GM12875 (cell line): ENCODE measurements around the gene LECT2.

Experiments used
- H3K4me3 ChIP-seq: one replicate; pipeline ENCODE4 v1.5.1; 2011; ENCODE audit warnings: low read depth, low read length, control low read depth
- TF ChIP-seq, protein P1 (sequence below): IDR thresholded peaks from 2 replicates; pipeline ENCODE4 v1.5.1; 2011; ENCODE audit warnings: low read depth, mild to moderate bottlenecking, control low read depth, inconsistent platforms, low read length, moderate library complexity, borderline replicate concordance; ENCODE audit not compliant: insufficient read depth

LECT2 gene

DNA sequence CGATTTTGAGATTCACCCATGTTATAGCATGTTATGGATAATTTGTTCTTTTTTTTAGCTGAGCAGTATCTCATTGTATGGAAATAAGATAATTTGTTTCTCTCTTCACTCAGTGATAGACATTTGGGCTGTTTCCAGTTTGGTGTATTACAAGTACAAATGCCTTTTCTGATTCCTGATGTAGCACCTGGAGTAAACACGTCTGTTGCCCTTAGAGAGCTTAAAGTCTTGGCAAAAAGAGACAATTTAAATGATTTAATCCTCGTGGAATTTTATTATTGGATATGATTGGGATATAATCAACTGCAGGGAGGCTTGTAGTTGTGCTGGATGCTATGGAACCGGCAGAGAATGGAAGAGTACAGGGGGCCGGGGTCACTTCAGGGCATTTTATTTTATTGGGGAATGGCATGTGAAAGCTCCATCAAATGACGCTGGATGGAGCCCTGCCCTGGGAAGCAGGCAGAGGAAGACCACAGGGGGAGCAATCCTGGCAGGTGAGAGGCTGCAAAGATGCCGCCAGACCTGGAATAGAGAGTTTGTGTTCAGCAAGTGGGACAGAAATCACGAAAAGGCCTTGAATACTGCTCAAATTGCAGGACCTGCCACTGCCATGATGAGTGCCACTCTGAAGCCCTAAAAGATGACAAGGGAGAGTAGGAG lies 43.0 kb upstream of the LECT2 start:
- no peak overlapping the region for H3K4me3 ChIP-seq
- TF ChIP-seq, protein P1, sequence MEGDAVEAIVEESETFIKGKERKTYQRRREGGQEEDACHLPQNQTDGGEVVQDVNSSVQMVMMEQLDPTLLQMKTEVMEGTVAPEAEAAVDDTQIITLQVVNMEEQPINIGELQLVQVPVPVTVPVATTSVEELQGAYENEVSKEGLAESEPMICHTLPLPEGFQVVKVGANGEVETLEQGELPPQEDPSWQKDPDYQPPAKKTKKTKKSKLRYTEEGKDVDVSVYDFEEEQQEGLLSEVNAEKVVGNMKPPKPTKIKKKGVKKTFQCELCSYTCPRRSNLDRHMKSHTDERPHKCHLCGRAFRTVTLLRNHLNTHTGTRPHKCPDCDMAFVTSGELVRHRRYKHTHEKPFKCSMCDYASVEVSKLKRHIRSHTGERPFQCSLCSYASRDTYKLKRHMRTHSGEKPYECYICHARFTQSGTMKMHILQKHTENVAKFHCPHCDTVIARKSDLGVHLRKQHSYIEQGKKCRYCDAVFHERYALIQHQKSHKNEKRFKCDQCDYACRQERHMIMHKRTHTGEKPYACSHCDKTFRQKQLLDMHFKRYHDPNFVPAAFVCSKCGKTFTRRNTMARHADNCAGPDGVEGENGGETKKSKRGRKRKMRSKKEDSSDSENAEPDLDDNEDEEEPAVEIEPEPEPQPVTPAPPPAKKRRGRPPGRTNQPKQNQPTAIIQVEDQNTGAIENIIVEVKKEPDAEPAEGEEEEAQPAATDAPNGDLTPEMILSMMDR: no peak

DNA sequence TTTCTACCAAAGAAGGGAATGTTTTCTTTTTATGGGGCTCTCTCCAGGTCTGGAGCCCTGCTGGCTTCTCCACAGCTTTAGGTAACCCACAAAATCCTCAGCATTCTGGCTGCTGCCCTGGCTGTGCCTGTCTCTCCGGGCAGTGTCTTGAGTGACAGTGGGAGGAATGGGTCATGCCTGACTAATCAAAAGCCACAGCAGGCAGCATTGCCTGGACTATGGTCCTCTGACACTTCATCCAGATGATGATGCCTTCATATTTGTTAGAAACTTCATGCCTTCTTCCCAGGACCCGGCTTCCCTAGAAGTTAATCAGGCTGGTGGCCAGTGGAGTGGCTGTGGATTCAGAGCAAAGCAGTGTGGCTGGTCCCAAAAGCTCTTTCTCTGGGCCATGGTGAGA lies 41.8 kb upstream of the LECT2 start:
- TF ChIP-seq, protein P1: no peak
- no peak overlapping the region for H3K4me3 ChIP-seq

DNA sequence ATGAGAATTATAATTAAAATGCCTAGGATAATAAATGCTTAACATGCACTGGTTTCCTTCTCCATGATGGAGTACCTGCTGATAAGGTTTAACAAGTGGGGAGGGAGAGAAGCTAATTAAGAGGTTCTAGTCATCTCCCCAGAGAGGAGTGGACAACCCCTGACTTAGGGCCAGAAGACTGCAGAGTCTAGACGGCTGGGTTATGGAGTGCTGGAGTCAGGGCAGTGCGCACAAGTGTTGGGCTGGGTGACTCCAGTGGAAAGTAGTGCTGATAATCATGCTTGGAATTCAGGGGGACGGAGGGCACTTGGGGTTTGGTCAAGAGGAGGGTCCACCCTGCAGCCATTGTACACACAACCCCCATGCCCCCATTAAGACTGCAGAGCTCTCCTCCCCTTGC lies 41.2 kb upstream of the LECT2 start:
- H3K4me3 ChIP-seq: no peak overlapping the region
- TF ChIP-seq, protein P1: no peak

DNA sequence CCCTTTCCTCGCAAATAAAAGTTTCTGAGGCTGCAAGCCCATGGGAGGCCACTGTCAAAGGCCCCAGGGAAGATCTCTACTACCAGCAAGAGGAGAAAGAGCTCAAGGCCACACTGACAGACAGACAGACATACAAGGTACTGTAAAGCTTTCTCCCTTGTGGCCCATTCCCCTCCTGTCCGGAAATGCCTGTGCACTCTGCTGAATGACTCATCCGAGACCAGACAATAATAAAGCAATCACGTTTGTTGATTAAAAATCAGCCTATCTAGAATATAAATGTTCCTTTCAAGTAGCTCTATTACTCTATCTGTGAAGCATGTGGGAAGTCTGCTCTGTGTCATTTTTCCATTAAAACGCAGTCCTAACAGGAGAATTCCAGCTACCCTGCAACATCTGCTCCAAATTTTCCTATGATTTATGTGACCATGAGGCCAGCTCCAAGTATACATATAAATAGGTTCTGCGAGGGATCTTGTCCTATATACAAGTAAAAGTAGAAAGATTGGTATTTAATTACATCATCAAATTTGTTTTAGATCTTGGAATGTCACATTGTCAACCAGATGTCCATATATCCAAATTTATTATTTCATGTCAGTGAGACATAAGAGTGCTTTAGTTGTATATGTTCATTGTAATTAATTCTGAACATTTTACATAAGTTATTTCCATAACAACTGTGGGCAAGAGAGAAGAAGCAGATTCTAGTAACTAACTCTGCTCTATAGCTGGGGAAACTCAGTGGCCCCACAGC lies 39.3 kb upstream of the LECT2 start:
- TF ChIP-seq, protein P1: no peak
- H3K4me3 ChIP-seq: no peak overlapping the region

DNA sequence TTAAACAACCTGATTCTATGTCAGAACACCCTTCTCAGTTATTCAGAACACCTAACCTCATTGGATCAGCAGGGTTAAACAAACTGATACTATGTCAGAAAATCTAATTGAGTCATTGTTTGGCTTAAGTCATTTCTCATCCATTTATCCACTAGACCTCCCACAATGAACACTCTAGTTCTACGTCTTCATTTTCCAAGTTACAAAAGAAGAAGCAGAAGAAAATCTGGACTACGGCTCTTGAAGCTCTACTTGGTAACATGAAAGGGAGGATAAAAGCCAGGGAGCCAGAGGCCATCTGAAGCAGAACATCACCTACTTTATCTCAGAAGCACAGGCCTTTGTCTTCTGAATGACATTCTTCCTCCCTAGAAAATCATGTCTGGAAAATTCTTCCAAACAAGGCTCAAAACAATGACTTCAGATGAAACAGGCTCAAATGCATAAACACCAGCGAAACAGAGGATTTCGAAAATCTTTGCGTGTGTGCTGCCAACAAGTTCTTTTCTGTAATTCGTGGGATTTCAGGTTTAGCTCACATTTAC lies 38.6 kb upstream of the LECT2 start:
- TF ChIP-seq, protein P1: no peak
- no peak overlapping the region for H3K4me3 ChIP-seq

DNA sequence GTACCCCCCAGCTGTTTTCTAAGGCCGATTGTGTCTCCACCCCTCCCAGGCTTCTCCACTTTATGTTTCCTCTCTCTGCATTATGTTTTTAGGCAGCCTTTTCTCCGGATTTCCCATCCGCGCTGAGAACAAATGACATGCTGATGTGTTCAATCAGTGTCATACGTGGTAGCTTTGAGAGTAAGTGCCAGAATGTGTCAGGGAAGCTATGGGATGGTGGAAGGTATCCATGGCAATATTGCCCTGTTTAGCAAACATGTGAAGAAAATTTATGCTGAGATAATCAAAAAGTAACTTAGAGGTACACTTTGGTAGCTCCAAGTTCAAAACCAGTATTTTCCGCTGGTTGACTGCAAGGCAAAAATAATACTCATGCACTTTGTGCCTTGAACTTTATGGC lies 36.6 kb upstream of the LECT2 start:
- no peak overlapping the region for H3K4me3 ChIP-seq
- TF ChIP-seq, protein P1: no peak
